Dermis blood vessel endothelial cell (primary cell): ENCODE measurements around the gene BRD7. TPM values are rescaled to one million over a fixed set of nuclear protein-coding genes. Genes with fewer than 3 reads are reported as not detected.
A peak's percentile ranks its signal among the peaks of the same experiment; 100 is the strongest.

ENCODE experiments used
- DNase-seq: peaks from one replicate; pipeline ENCODE4 v3.0.0; 2010
- total RNA-seq: library from RNA; depleted of rRNA; stranded (reverse); fragments of >200 nt; gene quantifications from 2 replicates; pipeline ENCODE4 v1.2.3, GENCODE V29; 2014

Gene BRD7
- total RNA-seq, 1 donor from 2014 or later, result 44.6 TPM

DNA sequence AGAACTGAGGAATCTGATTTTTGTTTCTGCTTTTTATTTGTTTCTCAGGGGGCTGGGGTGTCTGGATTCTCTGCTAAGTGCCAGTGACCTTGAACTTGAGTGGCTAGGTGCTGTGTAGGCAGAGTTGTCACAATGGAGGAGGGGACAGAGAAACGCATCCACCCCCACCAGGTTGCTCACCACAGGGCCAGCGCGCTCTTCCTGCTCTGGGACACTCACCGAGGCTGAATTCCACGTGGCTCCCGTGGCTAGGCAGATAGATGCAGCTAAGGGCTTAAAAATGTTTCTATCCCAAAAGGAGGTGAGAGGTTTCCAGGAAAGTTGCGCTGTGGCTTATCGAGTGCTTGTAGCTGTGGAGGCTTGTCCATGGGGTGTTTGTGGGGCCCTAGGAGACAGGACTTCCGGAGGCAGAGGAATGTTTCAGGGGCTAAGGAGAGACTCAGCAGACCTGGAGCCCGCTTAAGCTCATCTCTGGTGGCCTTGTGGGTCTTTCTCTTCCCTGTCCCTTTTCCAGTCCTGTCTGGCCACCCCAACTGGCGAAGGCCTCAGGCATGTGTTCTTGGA is 65.7 kb downstream of the BRD7 start:
- no peak for DNase-seq

- DNase-seq, result no peak
These were observed 66.2 kb downstream of the BRD7 start for GRCh38 chr16:50302472-50303005.

DNA sequence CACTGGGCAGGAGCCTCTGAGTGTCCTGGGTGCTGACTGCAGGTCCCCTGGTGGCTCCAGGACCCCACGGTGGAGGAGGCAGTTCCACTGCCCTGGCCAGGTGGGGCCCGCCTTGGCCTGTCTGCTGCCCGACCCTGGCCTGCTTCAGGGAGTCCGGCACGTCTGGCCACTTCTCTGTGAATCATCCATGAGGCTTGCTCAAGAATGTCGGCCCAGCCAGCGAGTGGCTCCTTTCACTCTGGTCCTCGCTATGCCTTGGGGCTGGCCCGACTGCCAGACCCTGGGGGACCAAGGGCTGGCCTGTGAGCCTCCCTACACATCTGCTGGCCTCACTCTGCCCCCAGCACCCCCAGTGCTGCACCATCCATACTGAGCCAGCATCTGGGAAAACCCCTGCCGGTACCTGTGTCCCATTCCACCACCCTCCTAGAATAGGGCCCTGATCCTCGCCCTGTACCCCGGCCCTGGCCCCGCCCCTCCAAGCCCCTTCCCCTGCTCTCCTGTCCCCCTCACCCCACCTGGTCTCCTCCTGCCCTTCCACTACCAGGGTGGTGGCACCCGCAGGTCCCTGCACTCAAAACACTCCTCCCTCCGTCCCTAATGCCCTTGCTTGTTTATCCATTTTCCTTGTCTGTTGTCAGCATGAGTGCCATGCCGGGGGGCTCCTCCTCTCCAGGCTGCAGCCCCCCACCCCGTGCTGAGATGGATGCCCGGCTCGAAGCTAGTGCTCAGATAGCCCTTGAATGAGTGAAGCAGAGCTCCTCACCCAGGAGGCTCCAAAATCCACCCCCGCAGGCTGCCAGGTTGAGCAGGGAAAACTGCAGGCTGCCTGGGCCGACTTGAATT is 66.9 kb downstream of the BRD7 start:
- DNase-seq, result no peak

- DNase-seq, result no peak
These were observed 67.7 kb downstream of the BRD7 start for GRCh38 chr16:50300942-50301625.

GRCh38 chr16:50299508-50300105 is 69.2 kb downstream of the BRD7 start:
- no peak for DNase-seq

DNA sequence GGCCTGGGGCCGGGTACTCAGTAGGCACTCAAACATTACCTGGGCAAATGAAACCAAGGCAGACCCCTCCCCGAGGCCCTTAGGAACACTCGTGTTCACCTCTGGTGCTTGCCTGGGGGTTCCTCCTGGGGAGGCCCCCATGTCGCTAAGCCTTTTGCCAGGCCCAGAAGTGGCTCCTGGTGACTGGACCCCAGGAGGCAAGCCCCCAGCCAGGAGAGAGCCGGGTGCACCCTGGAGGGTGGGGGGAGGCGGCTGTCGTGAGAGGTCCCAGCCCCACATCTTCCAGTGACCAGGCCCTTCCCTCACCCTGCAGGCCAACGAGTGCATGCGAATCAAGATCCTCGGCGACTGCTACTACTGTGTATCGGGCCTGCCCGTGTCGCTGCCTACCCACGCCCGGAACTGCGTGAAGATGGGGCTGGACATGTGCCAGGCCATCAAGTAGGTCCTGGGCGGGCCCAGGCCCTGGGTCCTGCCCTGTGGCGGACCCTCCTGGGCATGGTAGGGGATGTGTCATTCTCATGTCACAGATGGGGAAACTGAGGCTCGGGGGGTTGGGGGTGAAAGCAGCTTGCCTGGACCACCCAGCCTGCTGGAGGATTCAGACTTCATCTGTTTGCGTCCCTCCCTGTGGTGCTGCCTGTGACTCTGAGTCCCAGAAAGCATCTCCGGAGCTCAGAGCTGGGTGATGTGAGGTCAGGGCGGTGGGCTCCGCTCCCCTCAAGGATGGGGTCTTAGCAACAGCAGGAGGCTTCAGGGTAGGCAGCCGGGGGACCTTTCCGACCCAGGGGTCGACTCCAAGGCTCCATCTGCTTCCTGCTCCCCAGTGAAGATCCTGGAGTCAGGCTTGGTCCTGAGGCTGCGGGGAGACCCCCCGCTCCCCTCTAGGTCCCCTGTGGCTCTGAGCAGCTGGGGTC is 69.9 kb downstream of the BRD7 start:
- DNase-seq, result no peak

DNA sequence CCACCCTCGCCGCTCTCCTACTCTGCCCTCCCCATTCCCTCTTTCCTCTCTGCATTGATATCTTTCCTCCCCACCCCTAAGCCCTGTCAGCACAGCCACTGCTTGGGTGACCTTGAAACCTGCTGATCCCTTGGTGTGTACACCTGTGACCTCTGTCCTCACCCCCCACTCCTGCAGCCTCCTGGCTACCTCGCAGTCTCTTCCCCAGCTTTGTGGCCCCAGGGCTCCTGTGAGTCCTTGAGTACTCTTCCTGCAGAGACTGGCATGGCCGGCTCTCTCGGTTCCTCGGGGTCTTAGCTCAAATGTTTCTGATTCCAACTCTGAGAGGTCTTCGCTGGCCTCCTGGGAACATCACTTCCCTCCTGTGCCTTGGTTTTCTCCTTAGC is 70.7 kb downstream of the BRD7 start:
- DNase-seq, result no peak

GRCh38 chr16:50297301-50298074 is 71.3 kb downstream of the BRD7 start:
- DNase-seq, result peak; percentile 29

DNA sequence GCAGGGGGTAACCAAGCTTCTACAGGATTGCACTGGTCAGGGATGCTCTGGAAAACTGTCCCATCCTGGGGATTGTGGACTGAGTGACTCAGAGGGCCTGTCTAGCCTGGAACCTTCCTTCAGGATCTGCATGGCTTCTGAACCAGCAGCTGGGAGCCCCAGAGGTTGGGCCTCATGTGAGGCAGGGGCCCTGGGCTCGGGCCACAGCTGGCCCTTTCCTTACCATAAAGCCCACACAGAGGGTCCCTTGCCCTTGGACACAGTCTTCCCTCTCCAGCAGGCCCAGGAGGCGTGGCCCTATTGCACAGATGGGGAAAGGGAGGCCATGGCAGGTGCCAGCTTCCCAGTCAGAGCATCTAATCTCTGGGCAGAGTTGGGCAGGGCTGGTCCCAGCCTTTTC is 72.0 kb downstream of the BRD7 start:
- no peak for DNase-seq

- no peak for DNase-seq
These were observed 73.2 kb downstream of the BRD7 start for GRCh38 chr16:50295541-50296132.

- DNase-seq, result no peak
These were observed 73.8 kb downstream of the BRD7 start for GRCh38 chr16:50294955-50295354.

DNA sequence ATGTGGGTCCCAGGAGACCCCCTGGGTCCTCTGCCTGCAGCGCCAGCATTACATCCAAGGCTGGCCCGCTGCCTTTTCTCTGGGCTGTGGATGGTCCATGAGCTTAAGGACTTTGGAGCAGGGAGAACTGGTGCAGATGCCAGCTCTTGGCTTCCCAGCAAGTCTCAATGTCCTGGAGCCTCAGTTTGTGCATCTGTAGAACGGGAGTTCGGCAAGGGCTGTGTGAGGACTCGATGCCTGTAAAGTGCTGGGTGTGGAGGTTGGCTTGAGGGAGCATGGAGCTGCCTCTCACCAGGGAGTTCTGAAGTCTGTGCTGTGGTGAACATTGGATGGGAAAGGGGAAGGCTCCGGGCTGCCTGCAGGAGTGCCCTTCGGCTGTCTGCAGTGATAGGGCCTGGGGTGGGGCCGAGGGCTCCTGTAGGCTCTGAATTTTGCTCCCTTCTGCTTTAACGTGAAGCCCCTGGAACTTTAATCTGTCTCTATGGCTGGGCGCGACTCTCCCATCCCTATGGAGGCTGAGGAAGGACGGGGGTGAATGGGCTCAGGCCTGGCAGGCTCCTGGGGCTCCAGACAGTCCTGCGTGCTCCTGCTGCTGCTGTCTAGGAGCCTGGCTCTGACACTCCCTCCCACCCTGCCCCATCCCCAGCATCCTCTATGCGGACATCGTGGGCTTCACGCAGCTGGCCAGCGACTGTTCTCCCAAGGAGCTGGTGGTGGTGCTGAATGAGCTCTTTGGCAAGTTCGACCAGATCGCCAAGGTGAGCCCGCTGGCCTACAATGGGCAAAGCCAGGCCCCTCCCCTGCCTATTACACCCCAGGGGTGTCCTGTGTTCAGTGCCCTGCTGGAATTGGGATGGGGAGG is 74.6 kb downstream of the BRD7 start:
- no peak for DNase-seq

GRCh38 chr16:50293041-50293783 is 75.6 kb downstream of the BRD7 start:
- DNase-seq, result no peak

GRCh38 chr16:50292566-50292948 is 76.2 kb downstream of the BRD7 start:
- no peak for DNase-seq

DNA sequence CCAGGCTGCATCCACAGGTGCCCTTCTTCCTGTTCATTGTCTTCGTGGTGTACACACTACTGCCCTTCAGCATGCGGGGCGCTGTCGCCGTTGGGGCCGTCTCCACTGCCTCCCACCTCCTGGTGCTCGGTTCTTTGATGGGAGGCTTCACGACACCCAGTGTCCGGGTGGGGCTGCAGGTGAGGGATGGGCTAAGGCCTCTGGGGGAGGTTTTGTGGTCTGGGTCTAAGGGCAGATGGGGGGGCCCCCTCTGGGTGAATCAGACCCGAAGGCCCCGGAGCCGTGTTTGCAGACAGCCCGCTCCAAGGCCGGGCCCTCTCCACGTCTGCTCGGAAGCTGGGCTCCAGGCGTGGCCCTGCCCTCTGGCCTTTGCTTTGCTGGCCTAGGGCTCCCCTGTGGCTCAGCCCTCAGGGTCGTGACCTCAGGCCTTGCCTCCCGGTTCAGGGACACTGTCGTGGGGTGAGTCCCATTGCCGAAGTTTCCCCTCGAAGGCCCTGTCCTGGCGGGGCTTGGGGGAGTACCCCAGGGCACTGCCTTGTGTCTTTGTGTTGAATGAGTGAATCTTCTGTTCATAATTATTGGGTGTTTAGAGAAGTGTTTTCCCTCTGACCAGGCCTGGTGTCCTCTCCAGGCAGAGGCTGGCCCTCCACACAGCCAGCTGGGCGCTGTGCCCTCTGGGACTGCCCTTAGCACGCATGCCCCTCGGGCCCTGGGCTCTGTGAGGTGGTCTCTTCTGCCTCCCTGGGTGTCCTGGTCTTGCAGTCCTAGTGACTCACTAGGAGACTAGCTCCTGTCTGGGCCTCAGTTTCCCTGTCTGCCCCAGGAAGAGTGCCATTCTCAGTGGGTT is 76.8 kb downstream of the BRD7 start:
- no peak for DNase-seq

DNA sequence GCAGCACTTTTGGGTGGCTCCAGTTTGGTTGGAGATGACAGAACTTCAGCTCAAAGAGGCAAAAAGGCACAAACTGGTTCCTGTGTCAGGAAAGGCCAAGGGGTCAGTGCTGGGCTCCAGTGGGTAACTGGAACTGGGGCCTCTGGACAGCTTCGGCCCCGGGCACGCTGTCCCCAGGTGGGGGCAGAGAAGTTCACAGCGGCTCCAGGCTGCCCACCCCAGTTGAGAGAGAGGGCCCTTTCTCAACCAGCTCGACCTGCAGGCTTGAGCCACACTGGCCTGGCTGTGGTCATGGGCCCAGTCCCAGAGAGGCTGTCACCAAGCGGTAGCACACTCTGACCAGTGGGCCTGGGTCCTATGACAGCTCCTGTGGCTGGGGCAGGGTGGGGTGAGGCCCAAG is 77.9 kb downstream of the BRD7 start:
- DNase-seq, result no peak

GRCh38 chr16:50289950-50290764 is 78.6 kb downstream of the BRD7 start:
- DNase-seq, result no peak
